ENCODE results near the gene ZNF689. TPM values are rescaled to one million over a fixed set of nuclear protein-coding genes. Genes with fewer than 3 reads are reported as not detected.
"Not testable (repeated sequence)": the region's sequence is repeated elsewhere in the genome, so short reads cannot be mapped to it uniquely, and the experiment has no call there.

Gene ZNF689
- polyA plus RNA-seq, 2 of the 4 experiments (the other 2 are of a cell fraction): 6.8 to 7.4 TPM

DNA sequence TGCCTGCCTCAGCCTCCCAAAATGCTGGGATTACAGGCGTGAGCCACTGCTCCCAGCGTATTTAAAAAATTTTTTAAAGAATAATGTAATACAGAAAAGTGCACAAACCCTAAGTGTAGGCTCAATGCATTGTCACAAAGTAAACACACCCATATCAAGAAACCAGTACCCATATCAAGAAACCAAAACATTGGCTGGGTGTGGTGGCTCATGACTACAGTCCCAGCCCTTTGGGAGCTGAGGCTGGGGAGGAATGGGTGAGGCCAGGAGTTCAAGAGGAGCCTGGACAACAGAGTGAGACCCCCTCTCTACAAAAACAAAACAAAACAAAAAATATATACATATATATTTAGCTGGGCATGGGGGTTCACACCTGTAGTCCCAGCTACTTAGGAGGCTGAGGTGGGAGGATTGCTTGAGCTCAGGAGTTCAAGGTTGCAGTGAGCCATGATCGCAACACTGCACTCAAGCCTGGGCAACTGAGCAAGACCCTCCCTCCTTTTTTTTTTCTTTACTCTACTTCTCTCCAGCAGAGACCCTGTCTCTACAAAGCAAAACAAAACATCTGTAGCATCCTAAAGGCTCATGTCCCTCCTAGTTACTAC, 31.3 kb upstream of the ZNF689 start:
- DNase-seq (ENCODE audit: low read depth in 1 of 2, low spot score in 1 of 2): no peak
- ChIA-PET POLR2A (no interaction called here), CTCF (interaction anchor here (0.8 to 6.2 kb wide), 7 partner anchors 10 to 192 kb away, joined by 3 to 26 read pairs (median 5); partner anchors contain the start of gene PRR14)
- H3K4me2 ChIP-seq: no peak overlapping the region
- no peak overlapping the region for H3K4me3 ChIP-seq
- ATAC-seq: no peak
- FAIRE-seq: no peak
- H3K9me3 ChIP-seq: no peaks in the 10 kb centered on the region
- no peaks in the 10 kb centered on the region for H3K4me1 ChIP-seq
- no peak for TF ChIP-seq EP300 (IDR thresholded peaks at IDR 0.05)
- no peak for TF ChIP-seq RFX5 (IDR thresholded peaks at IDR 0.05)
- no peak for TF ChIP-seq EHF (CRISPR knock-in tag; IDR thresholded peaks at IDR 0.05)
- no peak for TF ChIP-seq ESRRA (IDR thresholded peaks at IDR 0.05; ENCODE audit: borderline replicate concordance, low read length)
- no peak for TF ChIP-seq CBX8 (IDR thresholded peaks at IDR 0.05)
- no peak for TF ChIP-seq BHLHE40 (IDR thresholded peaks at IDR 0.05; ENCODE audit: low read depth, low read length)
- no peak for TF ChIP-seq JUNB (IDR thresholded peaks at IDR 0.05)
- no peak for TF ChIP-seq JUN (IDR thresholded peaks at IDR 0.05)
- TF ChIP-seq NR3C1 (IDR thresholded peaks at IDR 0.05): no peak
- no peak for TF ChIP-seq ZC3H11A (IDR thresholded peaks at IDR 0.05)
- TF ChIP-seq HDAC2 (IDR thresholded peaks at IDR 0.05): no peak
- TF ChIP-seq, protein P1, sequence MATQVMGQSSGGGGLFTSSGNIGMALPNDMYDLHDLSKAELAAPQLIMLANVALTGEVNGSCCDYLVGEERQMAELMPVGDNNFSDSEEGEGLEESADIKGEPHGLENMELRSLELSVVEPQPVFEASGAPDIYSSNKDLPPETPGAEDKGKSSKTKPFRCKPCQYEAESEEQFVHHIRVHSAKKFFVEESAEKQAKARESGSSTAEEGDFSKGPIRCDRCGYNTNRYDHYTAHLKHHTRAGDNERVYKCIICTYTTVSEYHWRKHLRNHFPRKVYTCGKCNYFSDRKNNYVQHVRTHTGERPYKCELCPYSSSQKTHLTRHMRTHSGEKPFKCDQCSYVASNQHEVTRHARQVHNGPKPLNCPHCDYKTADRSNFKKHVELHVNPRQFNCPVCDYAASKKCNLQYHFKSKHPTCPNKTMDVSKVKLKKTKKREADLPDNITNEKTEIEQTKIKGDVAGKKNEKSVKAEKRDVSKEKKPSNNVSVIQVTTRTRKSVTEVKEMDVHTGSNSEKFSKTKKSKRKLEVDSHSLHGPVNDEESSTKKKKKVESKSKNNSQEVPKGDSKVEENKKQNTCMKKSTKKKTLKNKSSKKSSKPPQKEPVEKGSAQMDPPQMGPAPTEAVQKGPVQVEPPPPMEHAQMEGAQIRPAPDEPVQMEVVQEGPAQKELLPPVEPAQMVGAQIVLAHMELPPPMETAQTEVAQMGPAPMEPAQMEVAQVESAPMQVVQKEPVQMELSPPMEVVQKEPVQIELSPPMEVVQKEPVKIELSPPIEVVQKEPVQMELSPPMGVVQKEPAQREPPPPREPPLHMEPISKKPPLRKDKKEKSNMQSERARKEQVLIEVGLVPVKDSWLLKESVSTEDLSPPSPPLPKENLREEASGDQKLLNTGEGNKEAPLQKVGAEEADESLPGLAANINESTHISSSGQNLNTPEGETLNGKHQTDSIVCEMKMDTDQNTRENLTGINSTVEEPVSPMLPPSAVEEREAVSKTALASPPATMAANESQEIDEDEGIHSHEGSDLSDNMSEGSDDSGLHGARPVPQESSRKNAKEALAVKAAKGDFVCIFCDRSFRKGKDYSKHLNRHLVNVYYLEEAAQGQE (IDR thresholded peaks at IDR 0.05): no peak
- TF ChIP-seq RARB (CRISPR knock-in tag; IDR thresholded peaks at IDR 0.05): no peak
- no peak for TF ChIP-seq TFCP2L1 (CRISPR knock-in tag; IDR thresholded peaks at IDR 0.05)
- no peak overlapping the region for H3K27ac ChIP-seq
- 72% methylated on average over 3 of the region's 3 CpGs for WGBS (ENCODE audit: missing lambda C conversion rate)

DNA sequence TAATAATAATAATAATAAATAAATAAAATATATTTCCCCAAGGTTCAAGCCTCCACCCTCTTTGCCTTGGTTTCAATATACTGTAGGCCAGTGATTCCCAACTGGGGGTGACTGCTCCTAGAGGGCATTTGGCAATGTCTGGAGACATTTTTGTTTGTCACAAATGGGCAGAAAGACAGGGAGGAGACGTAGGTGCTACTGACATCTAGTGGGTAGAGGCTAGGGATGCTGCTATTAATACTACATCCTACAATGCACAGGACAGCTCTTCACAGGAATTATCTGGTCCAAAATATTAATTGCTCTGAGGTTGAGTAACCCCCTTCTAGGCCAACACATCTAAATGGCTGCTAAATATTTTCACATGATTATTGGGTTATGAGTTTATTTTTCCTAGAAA, 27.8 kb upstream of the ZNF689 start:
- peak; percentile 54 to 73 for ATAC-seq
- peak; percentile 28; the same call in 1 of the 3 replicates for TF ChIP-seq SMC3 (IDR thresholded peaks at IDR 0.05)
- TF ChIP-seq, protein P2, sequence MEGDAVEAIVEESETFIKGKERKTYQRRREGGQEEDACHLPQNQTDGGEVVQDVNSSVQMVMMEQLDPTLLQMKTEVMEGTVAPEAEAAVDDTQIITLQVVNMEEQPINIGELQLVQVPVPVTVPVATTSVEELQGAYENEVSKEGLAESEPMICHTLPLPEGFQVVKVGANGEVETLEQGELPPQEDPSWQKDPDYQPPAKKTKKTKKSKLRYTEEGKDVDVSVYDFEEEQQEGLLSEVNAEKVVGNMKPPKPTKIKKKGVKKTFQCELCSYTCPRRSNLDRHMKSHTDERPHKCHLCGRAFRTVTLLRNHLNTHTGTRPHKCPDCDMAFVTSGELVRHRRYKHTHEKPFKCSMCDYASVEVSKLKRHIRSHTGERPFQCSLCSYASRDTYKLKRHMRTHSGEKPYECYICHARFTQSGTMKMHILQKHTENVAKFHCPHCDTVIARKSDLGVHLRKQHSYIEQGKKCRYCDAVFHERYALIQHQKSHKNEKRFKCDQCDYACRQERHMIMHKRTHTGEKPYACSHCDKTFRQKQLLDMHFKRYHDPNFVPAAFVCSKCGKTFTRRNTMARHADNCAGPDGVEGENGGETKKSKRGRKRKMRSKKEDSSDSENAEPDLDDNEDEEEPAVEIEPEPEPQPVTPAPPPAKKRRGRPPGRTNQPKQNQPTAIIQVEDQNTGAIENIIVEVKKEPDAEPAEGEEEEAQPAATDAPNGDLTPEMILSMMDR (IDR thresholded peaks at IDR 0.05): peak; percentile 57
- no peak for TF ChIP-seq ZFP36 (IDR thresholded peaks at IDR 0.05; ENCODE audit: borderline replicate concordance, partially characterized antibody)
- no peak for TF ChIP-seq JUN (IDR thresholded peaks at IDR 0.05)
- TF ChIP-seq RAD21 (conservative IDR thresholded peaks at IDR 0.05 in 1 of 2, IDR thresholded peaks at IDR 0.05 in 1 of 2): peak; percentile 62 to 77
- TF ChIP-seq CEBPB (IDR thresholded peaks at IDR 0.05): 0 out of 4 replicates have a peak, but pooled peaks of 1 of the 2 experiments have one; percentile 22
- TF ChIP-seq RFX5 (IDR thresholded peaks at IDR 0.05): no peak
- Histone ChIP-seq H3K4me1 (peaks cover 6% of the 10 kb centered on the region; the same call in 1 of the 3 replicates), H3K4me2 (no peak overlapping the region), H3K27ac (no peak overlapping the region), H3K4me3 (no peak overlapping the region), H3K9me3 (no peaks in the 10 kb centered on the region)
- ChIA-PET CTCF (interaction anchor here (0.8 to 6.2 kb wide), 10 partner anchors 9 to 546 kb away, joined by 3 to 26 read pairs (median 4); partner anchors contain the start of genes DCTPP1, PRR14 and TBX6), POLR2A (interaction anchor here (0.6 to 1.0 kb wide), 2 partner anchors 196 to 228 kb away, joined by 3 to 4 read pairs; no protein-coding TSS in a partner anchor)
- no peak for FAIRE-seq
- peak; percentile 42 to 82 for DNase-seq (ENCODE audit: low read depth in 1 of 2, low spot score in 1 of 2)
- 4% methylated on average over 1 of the region's 1 CpG for WGBS (ENCODE audit: missing lambda C conversion rate)

DNA sequence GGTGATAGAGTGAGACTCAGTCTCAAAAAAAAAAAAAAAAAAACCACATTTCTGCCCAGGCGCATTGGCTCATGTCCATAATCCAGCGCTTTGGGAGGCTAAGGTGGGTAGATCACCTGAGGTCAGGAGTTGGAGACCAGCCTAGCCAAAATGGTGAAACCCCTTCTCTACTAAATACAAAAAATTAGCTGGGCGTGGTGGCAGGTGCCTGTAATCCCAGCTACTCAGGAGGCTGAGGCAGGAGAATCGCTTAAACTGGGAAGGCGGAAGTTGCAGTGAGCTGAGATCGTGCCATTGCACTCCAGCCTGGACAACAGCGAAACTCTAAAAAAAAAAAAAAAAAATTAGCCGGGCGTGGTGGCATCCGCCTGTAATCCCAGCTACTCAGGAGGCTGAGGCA, 26.9 kb upstream of the ZNF689 start:
- H3K4me1 ChIP-seq; H3K4me2 ChIP-seq; DNase-seq (ENCODE audit: low read depth in 1 of 2, low spot score in 1 of 2); FAIRE-seq; ATAC-seq; H3K9me3 ChIP-seq; H3K27ac ChIP-seq; H3K4me3 ChIP-seq: not testable (repeated sequence)
- ChIA-PET CTCF (interaction anchor here (0.9 to 3.7 kb wide), 10 partner anchors 9 to 545 kb away, joined by 3 to 22 read pairs (median 6); partner anchors contain the start of genes DCTPP1 and TBX6), POLR2A (interaction anchor here (0.6 kb wide), 1 partner anchor 195 kb away, joined by 4 read pairs; no protein-coding TSS in a partner anchor)
- 86% methylated on average over 10 of the region's 10 CpGs for WGBS (ENCODE audit: missing lambda C conversion rate)

Measured in A549 (cell line).